Measurements from ENCODE around the gene COQ3. TPM values are rescaled to one million over a fixed set of nuclear protein-coding genes. Genes with fewer than 3 reads are reported as not detected.

The COQ3 gene
- total RNA-seq, 1 experiment from 2014 or later: 7.7 TPM

GRCh38 chr6:99353126-99353525 is 40.9 kb downstream of the COQ3 start:
- intact Hi-C loops (cut with micrococcal nuclease): no loop called here
- CTCF ChIA-PET: interaction anchor here (1.1 to 2.1 kb wide), 4 partner anchors 18 to 68 kb away, joined by 3 to 11 read pairs (median 6); no protein-coding TSS in a partner anchor

DNA sequence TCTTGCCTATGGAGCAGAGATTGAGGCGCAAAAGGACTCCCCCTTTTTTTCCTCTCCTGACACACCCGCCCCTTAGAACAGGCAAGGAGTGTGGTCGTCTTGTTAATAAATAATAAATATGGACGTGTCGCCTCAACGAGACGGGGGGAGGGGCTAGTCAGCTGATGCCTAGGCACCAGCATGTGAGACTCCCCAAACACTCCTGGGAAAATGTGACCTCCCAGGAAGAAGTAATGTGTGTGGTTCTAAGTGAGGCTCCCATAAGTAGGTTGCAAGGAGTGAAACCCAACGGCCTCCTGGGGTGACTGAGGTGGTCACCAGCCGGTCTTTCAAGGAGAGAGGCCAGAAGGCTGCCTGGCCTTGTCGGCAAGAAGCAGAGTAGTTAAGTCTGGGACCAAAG is 43.4 kb downstream of the COQ3 start:
- no peak for DNase-seq (ENCODE audit: unreplicated experiment)
- ChIA-PET POLR2A (interaction anchor here (0.8 to 3.4 kb wide), 8 partner anchors 14 to 164 kb away, joined by 3 to 14 read pairs (median 4); no protein-coding TSS in a partner anchor), CTCF (interaction anchor here (4.8 to 7.7 kb wide), 2 partner anchors 13 to 20 kb away, joined by 23 to 92 read pairs; no protein-coding TSS in a partner anchor)
- no peaks in the 10 kb centered on the region for H3K9me3 Mint-ChIP-seq (ENCODE audit: unreplicated experiment)
- H3K27me3 Mint-ChIP-seq (ENCODE audit: insufficient read depth, unreplicated experiment): peaks cover 24% of the 10 kb centered on the region
- no peak for TF ChIP-seq CTCF (IDR thresholded peaks at IDR 0.05; ENCODE audit: unreplicated experiment)
- intact Hi-C loops (cut with micrococcal nuclease): no loop called here
- no peaks in the 10 kb centered on the region for H3K36me3 Mint-ChIP-seq (ENCODE audit: insufficient read depth, unreplicated experiment)
- BruUV-seq (replicated peaks): no TSS peak
- no peaks in the 10 kb centered on the region for H3K4me1 Mint-ChIP-seq (ENCODE audit: insufficient read depth, unreplicated experiment)
- no peak overlapping the region for H3K27ac Mint-ChIP-seq (ENCODE audit: low read depth, unreplicated experiment)
- peak overlapping the region; percentile 63 for H3K4me3 Mint-ChIP-seq (ENCODE audit: unreplicated experiment)

More at GRCh38 chr6:99353126-99353525, 40.9 kb downstream of the COQ3 start:
- no peak overlapping the region for H3K4me3 Mint-ChIP-seq (ENCODE audit: unreplicated experiment)
- H3K9me3 Mint-ChIP-seq (ENCODE audit: unreplicated experiment): no peaks in the 10 kb centered on the region
- TF ChIP-seq CTCF (IDR thresholded peaks at IDR 0.05; ENCODE audit: unreplicated experiment): no peak
- H3K27ac Mint-ChIP-seq (ENCODE audit: low read depth, unreplicated experiment): no peak overlapping the region
- no peaks in the 10 kb centered on the region for H3K36me3 Mint-ChIP-seq (ENCODE audit: insufficient read depth, unreplicated experiment)
- no peaks in the 10 kb centered on the region for H3K4me1 Mint-ChIP-seq (ENCODE audit: insufficient read depth, unreplicated experiment)
- H3K27me3 Mint-ChIP-seq (ENCODE audit: insufficient read depth, unreplicated experiment): peaks cover 48% of the 10 kb centered on the region
- BruUV-seq (replicated peaks): no TSS peak
- POLR2A ChIA-PET: no interaction called here
- peak; percentile 30 for DNase-seq (ENCODE audit: unreplicated experiment)

- no peak for TF ChIP-seq CTCF (IDR thresholded peaks at IDR 0.05; ENCODE audit: unreplicated experiment)
- H3K4me3 Mint-ChIP-seq (ENCODE audit: unreplicated experiment): peak within 1 kb of the TSS; percentile 63
- H3K27me3 Mint-ChIP-seq (ENCODE audit: insufficient read depth, unreplicated experiment): peaks cover 13% of the 10 kb centered on the region
- intact Hi-C loops (cut with micrococcal nuclease): loop anchor here (1.0 kb wide), 1 partner anchor 15 kb away; no protein-coding TSS in a partner anchor
- H3K36me3 Mint-ChIP-seq (ENCODE audit: insufficient read depth, unreplicated experiment): no peaks in the 10 kb centered on the region
- POLR2A ChIA-PET: interaction anchor here (0.7 to 3.4 kb wide), 13 partner anchors 9 to 219 kb away, joined by 3 to 14 read pairs (median 3); partner anchors contain the start of genes CCNC and COQ3
- peaks cover 1% of the 10 kb centered on the region for H3K4me1 Mint-ChIP-seq (ENCODE audit: insufficient read depth, unreplicated experiment)
- no TSS peak for BruUV-seq (replicated peaks)
- H3K27ac Mint-ChIP-seq (ENCODE audit: low read depth, unreplicated experiment): no peak within 1 kb of the TSS
- H3K9me3 Mint-ChIP-seq (ENCODE audit: unreplicated experiment): no peaks in the 10 kb centered on the region
- peak; percentile 73 for DNase-seq (ENCODE audit: unreplicated experiment)
- CTCF ChIA-PET: interaction anchor here (0.7 to 7.7 kb wide), 10 partner anchors 12 to 194 kb away, joined by 3 to 92 read pairs (median 4); no protein-coding TSS in a partner anchor
These were observed 44.5 kb downstream of the COQ3 start, which contains the start of gene FAXC for GRCh38 chr6:99349171-99350141. FAXC (minus strand) TSS chr6:99349674; CDS start chr6:99349372, 302 bp downstream.

All from MCF 10A (cell line).